Uterus (tissue), 2 donors: Measurements from ENCODE around the gene CARTPT.

ENCODE experiments used
- CTCF ChIP-seq, 4 experiments: fragments of 200-600 bp in 2 of 4; fragments of 450-650 bp in 2 of 4; sonication (generic) in 2 of 4; IDR thresholded peaks; one replicate each; pipeline ENCODE4 v1.5.1; 2016 to 2019; ENCODE audit warnings: antibody characterized with exemption in 4 of 4, mild to moderate bottlenecking in 2 of 4, moderate library complexity in 1 of 4
- POLR2A ChIP-seq, 2 donors: fragments of 450-650 bp; IDR thresholded peaks; one replicate each; pipeline ENCODE4 v1.6.1; 2016; ENCODE audit warnings: antibody characterized with exemption in 2 of 2, mild to moderate bottlenecking in 1 of 2, moderate library complexity in 1 of 2

DNA sequence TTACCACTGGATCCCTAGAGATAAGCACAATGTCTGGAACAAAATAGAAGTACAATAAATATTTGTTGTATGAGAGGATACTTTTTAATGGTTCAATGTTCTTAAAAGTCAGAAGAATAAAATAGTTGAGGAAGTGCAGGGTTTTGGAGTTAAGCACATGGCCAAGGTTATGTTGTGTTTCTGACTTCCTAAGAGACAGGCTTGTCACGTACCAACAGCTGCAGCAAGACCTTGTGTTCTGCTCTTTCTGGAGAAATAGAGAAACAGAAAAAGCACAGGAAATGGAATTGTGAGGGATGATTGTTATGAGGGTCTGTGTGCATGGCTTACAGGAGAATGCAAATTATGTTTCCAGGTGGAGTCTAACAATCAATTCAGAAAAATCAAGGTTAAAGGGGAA is 12.9 kb downstream of the CARTPT start:
- TF ChIP-seq POLR2A (IDR thresholded peaks at IDR 0.05) (no peak), CTCF (IDR thresholded peaks at IDR 0.05) (no peak)
